Stimulated activated CD8-positive, alpha-beta memory T cell treated with anti-CD3 and anti-CD28 coated beads, Interleukin-4, amount 100 ng/mL, for 4 hours (primary cell): ENCODE data around the gene NSDHL.

Source experiments
- DNase-seq, 2 donors: peaks; one replicate each; pipeline ENCODE4 v3.0.0-alpha.2; 2020; ENCODE audit warnings: low read depth in 2 of 2, low spot score in 1 of 2

The NSDHL gene

DNA sequence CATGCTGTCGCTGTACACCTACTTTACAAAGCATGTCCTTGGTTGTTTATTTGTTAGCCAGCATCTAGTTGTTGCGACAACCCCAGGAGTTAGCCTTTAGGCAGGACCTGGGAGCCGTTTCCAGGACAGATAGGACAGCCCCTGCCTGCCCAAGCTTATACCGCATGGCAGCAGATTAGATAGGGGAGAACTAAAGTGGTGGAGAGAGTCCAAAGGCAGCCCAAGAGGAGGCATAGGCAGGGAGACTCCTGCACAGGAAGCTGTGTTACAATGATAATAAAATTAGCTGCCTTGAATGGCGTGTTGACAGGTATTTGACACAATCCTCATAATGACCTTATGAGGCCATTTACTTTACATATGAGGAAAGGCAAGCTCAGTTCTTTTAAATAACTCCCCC lies 13.0 kb downstream of the NSDHL start:
- DNase-seq, result no peak

DNA sequence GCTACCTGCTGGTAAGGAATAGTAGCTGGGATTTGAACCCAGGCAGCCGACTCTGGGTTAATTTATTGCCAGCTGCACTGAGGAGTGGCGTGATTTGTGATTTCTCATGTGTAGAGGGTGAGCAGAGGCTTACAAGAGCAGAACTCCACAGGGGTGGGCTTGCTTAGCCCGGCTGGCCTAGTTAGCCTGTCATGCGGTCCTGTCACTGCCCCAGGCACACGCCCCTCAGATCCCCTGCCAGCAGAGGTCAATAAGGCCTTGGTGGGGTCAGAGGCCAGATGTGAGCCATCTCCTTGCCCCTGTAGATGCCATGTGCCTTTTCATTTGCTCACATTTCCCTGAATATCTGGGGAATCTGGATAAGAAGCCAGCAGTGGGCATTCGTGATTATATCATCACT lies 13.4 kb downstream of the NSDHL start:
- DNase-seq, result no peak

DNA sequence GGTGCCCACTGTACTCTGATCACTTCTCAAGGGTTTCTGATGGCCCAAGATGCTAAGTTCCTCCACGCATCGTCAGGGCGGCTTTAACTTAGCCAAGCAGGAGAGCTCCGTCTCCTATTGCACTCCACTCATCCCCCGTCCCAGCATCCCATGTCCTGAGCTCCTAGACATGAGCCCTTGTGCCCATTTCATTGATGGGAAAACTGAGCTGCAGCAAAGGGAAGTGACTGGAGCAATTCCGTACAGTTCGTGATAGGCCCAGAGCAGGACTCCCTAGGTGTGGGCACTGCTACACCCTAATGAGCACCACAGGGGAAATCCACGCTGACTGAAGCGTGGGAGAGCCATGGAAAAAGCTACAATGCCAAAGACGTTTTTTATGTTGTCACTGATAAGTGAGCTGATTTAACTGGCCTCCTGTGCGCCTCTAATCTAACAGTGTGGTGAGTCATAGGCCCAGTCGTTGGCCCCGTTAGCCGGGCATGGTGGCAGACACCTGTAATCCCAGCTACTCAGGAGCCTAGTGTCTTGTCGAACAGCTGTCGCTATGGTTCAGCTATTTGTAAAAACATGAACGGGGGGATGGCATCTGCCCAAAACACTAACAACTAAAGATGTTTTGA lies 14.9 kb downstream of the NSDHL start:
- DNase-seq, result no peak

DNA sequence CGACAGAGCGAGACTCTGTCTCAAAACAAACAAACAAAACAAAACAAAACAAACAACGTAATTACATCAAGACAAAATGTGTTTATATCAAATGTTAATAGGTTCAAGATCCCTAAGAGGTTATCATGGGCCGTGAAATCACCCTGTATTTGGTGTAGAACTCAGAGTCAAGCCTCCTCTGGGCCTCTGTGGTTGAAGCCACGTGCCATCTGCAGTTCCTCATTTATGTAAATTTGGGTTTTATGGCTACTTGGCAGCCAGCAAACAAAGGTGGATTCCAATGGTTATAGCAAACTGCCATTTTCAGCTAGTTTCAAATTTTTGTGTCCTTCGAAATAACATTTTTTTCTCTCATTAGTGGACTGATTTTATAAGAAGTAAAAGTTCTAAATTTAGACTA lies 16.4 kb downstream of the NSDHL start:
- DNase-seq, result no peak

DNA sequence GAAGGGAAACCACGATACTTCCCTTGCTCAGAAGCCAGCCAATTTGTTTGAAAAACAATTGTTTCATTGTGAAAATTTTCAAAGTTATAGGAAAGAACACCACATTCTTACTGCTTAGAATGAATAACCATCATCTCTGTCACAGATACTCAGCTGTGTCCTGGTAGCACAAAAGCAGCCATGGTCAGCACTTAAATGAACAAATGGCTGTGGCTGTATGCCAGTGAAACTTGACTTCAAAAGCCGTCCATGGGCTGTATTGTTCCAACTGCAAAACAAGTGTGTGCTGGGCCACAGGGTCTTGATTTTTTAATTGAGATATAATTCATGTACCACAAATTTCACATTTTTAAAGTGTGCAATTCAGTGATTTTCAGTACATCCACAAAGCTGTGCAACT lies 19.6 kb downstream of the NSDHL start:
- DNase-seq, result no peak

DNA sequence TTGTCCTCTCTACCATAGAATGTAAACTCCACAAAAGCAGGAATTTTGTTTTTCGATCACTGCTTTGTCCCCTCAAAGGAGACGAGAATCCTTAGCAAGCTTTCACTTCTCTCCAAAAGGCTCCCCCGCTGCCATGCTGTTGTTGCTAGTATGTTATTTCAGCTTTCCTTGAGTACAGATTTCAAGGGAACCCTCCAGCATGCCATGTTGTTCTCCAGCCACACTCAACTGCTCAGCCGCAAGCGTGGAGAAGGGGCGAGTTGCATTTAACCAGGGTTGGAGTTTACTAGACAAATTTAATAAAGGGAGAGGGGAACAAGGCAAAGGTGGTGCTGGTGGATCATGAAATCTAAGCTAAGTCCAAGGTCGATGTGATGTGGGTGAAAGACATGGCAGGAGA lies 23.1 kb downstream of the NSDHL start:
- DNase-seq, result no peak

DNA sequence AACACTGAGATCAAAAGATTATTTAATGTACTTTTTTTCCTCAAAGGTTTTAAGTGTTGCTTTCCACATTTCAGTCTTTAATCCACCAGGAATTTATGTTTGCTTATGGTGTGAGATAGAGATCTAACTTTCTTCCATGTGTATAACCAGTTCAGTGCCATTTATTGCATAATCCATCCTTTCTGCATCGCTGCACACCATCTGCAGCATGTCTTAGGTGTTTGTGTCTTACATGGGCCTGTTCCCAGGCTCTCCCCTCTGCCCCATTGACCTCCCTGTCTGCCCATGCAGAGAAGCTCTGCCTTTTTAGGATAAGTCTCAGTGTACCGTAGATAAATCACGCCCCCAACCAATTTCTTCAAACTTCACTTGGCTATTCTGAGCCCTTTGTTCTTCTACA lies 30.3 kb downstream of the NSDHL start:
- no peak for DNase-seq

DNA sequence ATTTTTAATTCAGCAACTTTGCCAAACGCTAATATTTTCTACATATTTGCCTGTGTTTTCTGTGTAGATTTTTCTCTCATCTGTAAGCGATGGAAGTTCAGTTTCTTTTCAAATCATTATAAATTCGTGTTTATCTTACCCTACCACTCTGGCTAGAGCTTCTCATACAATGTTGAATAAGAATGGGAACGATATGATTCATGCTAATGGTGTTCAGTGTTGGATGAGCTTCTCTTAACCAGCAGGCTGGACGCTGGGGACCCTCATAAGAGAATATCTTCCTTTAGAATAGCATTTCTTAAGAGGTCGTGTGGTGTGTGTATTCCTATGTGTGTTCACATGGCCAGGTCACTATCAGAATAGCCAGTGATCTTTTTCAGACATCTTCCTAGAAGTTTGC lies 31.0 kb downstream of the NSDHL start:
- no peak for DNase-seq

DNA sequence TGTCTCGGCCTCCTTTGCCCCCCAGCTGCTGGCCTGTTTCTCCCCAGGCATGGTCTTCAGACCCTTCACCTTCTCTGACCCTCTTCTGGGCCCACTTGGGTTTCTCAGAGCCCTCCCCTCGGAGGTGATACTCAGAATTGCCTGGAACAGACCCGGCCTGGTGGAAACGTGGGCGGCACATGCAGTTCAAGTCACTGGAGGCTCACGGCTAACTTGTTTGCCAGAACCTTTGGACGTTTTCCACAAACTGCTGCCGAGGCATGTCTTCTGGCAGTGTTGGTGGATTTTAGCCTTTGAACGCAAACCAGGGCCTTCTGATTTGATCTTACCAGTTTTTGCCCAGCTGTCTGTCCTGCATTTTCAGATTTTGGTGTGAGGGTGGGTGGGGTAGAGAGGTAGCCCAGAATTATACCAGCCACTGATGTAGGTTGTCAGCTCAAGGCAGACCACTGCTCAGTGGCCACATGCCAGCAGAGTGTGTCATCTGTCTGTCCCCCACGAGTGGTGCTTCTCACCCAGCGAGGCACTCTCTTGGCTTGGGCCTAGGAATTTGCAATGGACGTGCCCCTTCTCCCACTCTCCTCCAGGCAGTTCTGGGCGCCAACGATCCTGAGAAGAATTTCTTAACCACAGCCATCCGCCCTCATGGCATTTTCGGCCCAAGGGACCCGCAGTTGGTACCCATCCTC lies 34.5 kb downstream of the NSDHL start:
- no peak for DNase-seq

DNA sequence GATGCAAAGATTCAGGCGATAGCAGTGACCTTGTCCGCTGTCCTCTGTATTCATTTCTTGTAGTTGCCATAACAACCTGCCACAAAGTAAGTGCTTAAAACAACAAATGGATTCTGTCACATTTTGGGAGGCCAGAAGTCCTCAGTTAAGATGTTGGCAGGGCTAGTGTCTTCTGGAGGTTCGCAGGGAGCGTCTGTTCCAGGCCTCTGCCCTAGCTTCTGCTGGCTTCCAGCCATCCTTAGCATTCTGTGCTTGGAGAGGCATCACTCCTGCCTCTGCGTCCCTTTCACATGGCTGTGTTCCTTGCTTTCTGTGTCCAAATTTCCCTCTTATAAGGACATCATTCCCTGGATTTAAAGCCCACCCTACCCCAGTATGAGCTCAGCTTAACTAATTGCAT lies 35.5 kb downstream of the NSDHL start:
- DNase-seq, result no peak

DNA sequence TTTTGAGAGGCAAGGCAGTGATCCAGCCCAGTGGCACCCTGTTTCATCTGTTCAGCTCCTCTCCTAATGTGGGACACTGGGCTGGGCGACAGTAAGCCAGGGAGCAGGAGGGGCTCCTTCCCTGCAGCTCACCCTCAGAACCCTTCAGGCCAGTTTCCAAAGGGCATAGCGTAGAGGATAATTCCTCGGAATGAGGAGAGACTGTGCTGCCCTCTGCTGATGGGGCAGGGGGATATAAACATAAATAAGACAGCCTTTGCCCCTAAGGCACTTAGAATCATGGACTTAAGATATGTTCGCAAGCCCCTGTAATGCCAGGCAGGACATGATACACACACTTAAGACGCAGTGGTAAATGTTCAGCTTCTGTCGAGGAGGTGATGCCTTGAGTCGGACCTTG lies 39.1 kb downstream of the NSDHL start:
- DNase-seq, result no peak

DNA sequence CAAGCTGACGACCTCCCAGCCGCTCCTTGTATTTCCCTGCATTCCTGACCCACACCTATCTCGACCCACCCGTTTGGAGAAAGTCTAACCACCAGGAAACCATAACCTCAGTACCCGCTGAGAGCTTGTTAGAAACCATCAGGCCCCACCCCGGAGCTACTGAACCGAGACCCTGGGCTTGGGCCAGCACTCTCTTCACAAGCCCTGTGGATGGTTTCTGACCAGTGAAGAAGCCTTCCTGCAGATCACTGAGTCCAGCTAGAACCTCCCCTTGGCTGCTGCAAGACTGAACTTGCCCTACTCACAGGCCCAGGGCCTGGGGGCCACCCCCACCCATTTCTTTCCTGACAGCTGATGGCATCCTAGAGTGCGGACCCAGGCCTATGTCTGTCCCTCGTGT lies 40.4 kb downstream of the NSDHL start:
- DNase-seq, result no peak

DNA sequence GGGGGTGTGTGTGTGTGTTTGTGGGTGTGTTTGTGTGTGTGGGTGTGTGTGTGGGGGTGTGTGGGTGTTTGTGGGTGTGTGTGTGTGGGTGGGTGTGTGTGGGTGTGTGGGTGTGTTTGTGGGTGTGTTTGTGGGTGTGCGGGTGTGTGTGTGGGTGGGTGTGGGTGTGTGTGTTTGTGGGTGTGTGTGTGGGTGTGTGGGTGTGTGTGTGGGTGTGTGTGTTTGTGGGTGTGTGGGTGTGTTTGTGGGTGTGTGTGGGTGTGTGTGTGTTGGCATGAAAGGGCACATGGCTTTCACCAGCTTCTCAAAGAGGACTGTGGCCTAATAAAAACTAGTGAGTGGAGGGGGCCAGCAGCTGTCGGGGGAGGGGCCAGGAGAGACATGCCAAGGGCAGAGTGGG lies 41.7 kb downstream of the NSDHL start:
- DNase-seq, result no peak

DNA sequence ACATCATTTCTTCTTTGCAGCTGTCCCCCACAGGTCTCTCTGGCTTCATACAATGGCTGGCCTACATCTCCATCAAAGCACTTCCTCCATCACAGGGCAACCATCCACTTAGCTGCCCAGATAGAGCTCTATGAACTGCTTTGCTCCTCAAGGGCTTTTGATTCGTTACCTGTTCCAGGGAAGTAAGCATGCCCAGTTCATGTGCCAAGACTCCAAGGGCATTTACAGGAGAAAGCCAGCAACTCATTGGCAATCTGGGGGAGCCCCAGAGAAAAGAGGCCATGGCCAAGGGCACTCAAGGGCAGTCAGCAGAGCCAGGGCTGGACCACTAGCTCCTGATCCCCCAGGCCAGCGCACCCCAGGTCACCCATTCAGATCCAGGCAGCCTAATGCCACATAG lies 42.5 kb downstream of the NSDHL start:
- DNase-seq, result no peak

DNA sequence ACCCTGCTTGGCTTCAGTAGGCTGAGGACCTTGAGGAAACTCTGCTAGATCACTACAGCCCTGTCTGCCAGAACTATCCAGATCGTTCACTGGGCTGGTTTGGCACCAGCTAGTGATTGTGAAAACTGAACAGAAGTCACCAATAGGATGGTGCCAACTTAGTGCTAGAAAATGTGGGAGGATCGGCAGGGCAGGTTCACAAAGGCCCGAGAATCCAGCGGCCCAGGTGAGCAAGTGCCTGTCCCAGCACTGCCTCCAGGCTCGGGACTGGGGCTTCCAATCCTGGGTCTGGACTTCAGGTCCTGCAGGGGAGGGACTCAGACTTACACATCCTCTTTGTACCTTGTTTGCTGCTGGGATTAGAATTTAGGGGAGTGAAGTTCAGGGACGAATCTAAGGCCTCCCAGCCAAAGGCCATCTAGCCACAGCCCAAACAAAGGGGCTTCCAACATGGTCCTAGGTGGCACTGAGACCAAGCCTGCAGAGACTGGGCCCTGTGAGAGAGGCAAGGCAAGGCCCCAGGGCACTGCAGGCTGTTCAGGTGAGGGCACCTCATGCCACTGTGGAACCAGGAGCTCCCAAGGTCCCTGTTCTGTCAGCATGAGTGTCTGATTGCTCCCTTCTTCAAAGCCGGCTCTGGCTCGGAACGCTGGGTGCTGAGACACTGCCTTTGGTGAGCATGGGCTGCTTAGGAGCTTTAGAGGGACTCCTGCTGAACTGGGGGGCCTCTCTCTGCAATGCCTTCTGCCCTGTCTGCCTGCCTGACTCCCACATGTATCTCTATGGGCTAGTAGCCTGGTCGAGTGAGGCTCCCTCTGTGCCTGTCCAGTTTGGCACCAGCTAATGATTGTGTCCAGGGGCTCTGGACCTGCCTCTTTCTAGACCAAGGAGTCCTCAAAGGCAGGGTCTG lies 46.3 kb downstream of the NSDHL start:
- no peak for DNase-seq

DNA sequence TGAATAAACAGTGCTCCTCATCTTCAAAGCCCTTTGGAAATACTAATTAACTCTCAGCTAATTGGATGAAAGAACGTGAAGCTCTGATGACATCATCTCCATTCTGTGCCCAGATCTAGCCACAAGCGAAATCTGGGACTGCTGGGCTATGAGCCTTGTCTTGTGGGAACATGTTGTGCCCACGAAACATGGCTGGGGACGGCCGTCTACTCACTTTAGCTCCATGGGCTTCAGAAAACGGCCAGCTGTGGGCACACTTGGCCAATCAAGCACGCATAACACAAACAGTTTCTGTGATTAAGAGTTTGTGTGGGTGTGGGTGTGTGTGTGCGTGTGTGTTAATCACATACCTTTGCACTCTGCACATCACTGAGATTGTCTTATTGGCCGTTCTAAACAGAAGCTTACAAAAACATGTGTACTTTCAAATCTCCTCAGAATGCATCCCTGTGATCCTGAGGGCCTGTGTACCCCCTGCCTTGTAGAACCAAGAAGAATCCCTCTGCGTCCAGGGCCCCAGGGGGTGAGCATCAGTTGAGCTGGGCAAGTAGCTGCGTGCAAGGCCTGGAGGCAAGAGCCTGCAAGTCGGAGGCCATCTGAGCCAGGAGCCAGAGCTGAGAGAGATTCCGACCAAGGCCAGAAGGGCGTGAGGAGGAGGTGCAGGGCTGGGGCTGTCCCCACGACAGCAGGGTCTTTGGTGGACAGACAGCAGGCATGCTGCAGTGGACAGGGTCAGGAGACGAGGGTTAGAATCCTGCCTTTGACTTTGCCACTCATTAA lies 48.3 kb downstream of the NSDHL start:
- no peak for DNase-seq

DNA sequence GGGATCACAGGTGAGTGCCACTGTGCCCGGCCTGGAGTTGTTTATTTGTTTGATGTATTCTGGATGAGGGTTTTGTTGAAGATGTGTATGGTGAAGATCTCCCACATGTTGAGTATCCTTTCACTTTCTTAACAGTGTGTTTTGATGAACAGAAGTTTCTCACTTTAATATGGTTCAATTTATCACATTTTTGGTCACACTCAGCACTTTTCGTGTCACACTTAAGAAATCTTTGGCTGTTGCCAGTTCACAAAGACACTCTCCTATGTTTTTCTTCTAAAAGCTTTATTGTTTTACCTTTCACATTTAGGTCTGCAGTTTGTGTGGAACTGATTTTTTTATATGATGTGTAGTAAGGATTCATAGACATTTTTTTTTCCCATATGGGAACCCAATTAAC lies 50.4 kb downstream of the NSDHL start:
- no peak for DNase-seq

DNA sequence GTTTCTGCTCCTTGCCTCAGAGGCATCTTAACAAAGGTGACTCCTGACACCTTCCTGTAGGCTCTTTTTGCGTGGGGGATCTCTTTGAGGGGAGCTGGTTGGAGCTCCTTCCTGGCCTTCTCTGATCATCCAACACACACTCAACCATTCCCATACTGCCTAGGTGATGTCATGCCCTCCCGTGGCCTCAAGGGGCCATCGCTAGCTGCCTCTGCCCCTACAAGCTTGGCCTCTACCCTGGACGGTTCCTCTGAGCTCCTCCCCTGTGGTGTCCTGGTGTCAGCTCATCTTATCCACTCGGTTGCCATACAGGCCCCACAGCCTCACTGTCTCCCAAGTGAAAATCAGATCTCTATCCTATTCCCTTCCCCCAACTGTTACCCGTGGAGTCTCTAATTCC lies 53.3 kb downstream of the NSDHL start:
- no peak for DNase-seq

DNA sequence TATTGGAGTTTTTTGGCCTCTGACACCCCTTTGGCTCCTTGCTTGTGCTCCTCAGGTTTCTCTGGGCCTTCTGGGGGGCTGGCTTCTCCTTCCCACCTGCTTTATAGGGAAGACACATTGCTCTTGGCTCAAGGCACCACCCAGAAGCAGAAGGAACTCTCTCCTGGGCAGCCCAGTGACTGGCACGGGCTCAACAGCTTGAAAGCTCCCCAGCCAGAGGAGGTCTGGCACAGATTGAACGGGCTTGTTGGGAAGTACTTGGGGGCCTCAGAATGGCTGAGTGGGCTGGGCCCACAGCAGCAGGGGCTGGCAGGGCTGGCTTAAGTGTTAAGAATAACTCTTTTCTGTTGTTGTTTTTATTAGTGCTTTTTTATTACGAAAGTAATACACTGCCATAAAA lies 55.9 kb downstream of the NSDHL start:
- DNase-seq, result no peak

DNA sequence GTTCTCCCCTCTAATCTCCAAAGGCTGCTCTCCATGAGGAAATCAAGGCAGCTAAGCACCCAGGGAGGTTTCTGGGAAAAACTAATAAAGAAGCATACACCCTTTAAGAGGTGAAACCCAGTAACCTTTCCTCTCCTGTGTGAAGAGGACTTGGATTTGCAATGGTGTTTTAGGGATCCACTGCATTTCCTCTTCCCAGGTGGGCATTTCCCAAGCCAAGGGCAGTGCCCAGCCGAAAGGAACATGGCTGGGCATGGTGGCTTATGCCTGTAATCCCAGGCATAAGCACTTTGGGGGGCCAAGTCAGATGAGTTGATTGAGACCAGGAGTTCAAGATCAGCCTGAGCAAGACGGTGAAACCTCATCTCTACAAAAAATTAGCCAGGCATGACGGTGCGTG lies 61.6 kb downstream of the NSDHL start:
- DNase-seq, result no peak
